Choroid plexus epithelial cell (primary cell): ENCODE measurements around the gene FBH1.
"Not testable (repeated sequence)": the region's sequence is repeated elsewhere in the genome, so short reads cannot be mapped to it uniquely, and the experiment has no call there.

Source experiments
- DNase-seq: peaks from one replicate; pipeline ENCODE4 v3.0.0-alpha.2; 2010; ENCODE audit warnings: low read depth
- H3K4me3 ChIP-seq: 2 replicates; pipeline ENCODE4 v1.5.1; 2011; ENCODE audit warnings: low read depth, mild to moderate bottlenecking, control low read depth, low read length, moderate library complexity
- TF ChIP-seq, protein P1 (sequence below): conservative IDR thresholded peaks from 2 replicates; pipeline ENCODE4 v1.5.1; 2011; ENCODE audit warnings: low read depth, mild to moderate bottlenecking, control low read depth, inconsistent platforms, low read length, moderate library complexity

The FBH1 gene

DNA sequence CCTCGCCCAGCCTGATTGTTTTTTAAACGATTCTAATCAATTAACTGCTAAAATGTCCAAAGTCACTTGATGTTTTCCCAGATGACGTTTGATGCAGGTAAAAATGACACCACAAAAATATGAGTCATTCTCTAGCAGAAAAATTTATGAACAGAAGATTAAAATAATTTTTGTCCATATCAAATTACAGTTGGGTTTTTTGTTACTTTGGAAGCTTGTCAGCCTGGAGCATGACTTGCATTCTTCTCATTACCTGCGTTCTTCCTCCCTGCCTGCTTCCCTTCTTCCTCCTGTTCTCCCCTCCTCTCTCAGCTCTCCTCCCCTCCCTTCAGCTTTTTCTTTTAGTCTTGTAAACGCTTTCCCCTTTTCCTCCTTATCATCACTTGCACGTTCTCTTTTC is 68.6 kb downstream of the FBH1 start:
- TF ChIP-seq, protein P1, sequence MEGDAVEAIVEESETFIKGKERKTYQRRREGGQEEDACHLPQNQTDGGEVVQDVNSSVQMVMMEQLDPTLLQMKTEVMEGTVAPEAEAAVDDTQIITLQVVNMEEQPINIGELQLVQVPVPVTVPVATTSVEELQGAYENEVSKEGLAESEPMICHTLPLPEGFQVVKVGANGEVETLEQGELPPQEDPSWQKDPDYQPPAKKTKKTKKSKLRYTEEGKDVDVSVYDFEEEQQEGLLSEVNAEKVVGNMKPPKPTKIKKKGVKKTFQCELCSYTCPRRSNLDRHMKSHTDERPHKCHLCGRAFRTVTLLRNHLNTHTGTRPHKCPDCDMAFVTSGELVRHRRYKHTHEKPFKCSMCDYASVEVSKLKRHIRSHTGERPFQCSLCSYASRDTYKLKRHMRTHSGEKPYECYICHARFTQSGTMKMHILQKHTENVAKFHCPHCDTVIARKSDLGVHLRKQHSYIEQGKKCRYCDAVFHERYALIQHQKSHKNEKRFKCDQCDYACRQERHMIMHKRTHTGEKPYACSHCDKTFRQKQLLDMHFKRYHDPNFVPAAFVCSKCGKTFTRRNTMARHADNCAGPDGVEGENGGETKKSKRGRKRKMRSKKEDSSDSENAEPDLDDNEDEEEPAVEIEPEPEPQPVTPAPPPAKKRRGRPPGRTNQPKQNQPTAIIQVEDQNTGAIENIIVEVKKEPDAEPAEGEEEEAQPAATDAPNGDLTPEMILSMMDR, result no peak
- peak; percentile 47 for DNase-seq
- H3K4me3 ChIP-seq, result no peak overlapping the region

DNA sequence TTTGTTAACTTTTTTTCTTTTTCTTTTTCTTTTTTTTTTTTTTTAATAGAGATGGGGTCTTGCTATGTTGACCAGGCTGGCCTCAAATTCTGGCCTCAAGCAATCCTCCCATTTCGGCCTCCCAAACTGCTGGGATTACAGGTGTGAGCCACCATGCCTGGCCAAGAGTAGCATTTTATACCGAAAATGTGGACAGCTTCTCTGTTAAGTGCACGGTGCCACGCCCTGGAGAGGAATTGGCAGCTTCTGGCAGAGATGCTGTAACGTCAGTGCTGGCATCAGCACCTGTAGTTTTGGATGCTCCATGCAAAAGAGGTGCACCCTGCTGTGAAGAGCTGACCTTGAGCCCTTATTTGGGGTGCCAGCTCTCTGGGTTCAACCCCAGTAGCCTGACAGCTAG is 69.1 kb downstream of the FBH1 start:
- no peak for DNase-seq
- TF ChIP-seq, protein P1, result no peak
- H3K4me3 ChIP-seq, result no peak overlapping the region

DNA sequence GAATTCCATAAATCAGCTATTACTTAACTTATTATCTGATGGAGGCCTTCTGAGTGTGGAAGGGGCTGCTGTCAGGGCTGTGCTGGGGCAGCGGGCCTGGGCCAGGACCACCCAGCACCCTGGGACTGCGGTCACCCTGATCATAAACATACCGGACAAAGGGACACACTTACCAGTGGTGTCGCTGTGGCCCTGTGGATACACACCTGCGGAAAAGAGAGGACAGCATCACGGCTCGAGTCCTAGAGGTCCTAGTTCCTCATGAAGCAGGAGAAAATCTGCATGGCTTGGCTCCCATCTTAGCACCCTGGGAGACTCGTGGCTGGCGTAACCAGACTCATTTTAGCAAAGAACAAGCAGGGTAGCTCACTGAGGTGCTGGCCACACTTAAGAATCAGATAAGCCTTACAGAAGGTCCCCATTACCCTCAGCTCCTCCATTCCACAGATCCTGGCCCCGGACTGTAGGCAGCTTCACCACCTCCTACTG is 69.6 kb downstream of the FBH1 start:
- no peak overlapping the region for H3K4me3 ChIP-seq
- DNase-seq, result no peak
- TF ChIP-seq, protein P1, result no peak

DNA sequence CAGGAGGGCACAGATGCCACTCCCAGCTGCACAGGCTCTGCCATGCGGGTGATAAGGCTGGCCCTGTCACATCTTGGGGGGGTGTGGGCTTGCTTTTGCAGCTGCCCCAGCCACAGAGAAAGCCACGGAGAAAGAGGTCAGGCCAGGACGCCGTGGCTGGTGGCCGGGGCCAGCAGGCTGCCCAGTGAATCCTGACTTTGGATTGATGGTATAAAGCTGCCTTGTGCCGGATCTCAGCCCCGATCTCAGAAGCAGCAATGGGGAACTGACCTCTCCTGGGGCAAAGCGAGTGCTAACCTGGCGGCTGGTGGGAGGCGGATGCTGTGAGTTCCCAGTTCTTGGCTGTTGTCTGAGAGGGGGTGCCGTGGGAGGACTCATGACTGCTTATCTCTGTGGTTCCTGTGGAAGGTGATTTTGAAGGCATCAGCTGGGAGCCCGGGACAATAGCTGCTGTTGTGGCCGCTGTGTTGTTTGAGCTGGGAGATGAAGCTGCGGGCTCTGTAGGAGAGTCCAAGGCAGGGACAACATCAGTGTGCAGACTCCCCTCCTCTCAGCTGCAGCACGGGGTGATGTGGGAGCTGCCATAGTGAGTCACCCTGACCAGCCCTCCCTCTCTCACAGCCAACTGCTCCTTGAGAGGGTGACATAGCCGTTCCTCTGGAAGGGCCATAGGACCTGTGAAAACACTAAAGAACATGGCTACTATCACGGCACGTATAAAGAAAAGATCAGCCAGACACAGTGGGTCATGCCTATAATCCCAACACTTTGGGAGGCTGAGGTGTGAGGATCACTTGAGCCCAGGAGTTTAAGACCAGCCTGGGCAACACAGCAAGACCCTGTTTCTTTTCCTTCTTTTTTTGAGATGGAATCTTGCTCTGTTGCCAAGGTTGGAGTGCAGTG is 70.3 kb downstream of the FBH1 start:
- no peak for DNase-seq
- TF ChIP-seq, protein P1, result no peak
- no peak overlapping the region for H3K4me3 ChIP-seq

DNA sequence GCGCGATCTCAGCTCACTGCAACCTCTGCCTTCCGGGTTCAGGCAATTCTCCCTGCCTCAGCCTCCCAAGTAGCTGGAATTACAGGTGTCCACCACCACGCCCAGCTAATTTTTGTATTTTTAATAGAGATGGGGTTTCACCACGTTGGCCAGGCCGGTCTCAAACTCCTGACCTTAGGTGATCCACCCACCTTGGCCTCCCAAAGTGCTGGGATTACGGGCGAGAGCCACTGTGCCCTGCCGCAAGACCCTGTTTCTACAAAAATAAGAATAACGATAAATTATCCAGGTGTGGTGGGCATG is 70.9 kb downstream of the FBH1 start:
- DNase-seq, result not testable (repeated sequence)

DNA sequence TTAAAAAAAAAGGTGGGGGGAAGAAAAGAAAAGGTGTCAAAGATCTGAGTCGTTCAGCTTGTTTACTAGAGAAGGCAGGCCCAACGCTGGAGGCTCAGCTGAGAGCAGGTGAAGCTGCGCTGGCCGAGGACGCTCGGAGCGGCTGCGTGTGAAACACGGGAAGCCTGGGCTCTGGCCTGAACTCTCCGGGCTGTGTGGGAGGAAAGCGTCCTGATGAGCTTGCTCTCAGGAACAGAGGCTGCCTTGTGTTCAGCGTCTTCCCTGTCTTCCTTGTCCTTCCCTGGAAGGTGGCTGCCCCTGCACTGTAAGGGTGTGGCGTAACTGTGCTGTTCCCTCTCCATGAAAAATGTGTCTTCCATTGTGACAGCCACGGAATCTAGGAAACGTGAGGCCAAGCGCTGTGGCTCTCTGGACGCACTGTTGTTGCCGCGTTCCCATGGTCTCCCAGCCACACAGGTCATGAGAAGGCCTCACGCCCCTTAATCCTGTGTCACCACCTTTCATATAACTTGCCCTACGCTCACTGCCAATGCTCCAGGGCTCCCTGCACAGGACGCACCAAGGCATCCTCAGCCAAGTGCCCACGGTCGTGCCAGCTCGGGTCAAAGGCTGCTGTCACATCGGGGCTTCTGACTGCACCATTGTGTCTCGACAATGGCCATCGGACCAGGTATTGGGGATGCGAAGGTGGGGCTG is 71.5 kb downstream of the FBH1 start:
- no peak overlapping the region for H3K4me3 ChIP-seq
- no peak for DNase-seq
- TF ChIP-seq, protein P1, result no peak

More for the DNA sequence above, 70.9 kb downstream of the FBH1 start:
- H3K4me3 ChIP-seq, result not testable (repeated sequence)

DNA sequence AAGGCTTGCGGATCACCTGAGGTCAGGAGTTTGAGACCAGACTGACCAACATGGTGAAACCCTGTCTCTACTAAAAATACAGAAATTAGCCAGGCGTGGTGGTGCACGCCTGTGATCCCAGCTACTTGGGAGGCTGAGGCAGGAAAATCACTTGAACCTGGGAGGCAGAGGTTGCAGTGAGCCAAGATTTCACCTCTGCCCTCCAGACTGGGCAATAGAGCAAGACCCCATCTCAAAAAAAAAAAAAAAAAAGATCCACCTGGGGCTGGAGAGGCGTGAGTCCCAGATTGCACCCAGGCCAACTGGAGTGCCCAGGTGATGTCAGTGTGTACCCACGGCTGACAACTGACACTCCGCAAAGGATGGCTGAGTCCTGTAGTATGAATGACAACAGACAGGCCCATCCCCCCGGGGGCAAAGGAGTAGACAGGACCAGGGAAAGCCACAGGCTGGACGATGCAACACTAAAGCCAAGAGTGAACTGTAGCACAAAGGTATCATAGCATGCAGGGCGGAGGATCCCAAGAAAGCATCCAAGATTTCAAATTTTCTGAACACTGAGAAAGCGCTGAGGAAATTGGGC is 72.4 kb downstream of the FBH1 start:
- H3K4me3 ChIP-seq, DNase-seq: not testable (repeated sequence)
